Skin epidermis (tissue), 12 donors: ENCODE data around the gene OSBPL5.

Source experiments
- H3K27ac ChIP-seq, 21 experiments: fragments of 200-600 bp; sonication (generic) in 11 of 21; one replicate each; pipeline ENCODE4 v1.5.0; 2020; ENCODE audit warnings: mild to moderate bottlenecking in 3 of 21, inconsistent platforms in 2 of 21, moderate library complexity in 2 of 21
- H3K4me3 ChIP-seq, 7 experiments: fragments of 200-600 bp; sonication (generic) in 2 of 7; one replicate each; pipeline ENCODE4 v1.5.0; 2020; ENCODE audit warnings: inconsistent platforms in 2 of 7, mild to moderate bottlenecking in 2 of 7, moderate library complexity in 1 of 7

OSBPL5 gene

DNA sequence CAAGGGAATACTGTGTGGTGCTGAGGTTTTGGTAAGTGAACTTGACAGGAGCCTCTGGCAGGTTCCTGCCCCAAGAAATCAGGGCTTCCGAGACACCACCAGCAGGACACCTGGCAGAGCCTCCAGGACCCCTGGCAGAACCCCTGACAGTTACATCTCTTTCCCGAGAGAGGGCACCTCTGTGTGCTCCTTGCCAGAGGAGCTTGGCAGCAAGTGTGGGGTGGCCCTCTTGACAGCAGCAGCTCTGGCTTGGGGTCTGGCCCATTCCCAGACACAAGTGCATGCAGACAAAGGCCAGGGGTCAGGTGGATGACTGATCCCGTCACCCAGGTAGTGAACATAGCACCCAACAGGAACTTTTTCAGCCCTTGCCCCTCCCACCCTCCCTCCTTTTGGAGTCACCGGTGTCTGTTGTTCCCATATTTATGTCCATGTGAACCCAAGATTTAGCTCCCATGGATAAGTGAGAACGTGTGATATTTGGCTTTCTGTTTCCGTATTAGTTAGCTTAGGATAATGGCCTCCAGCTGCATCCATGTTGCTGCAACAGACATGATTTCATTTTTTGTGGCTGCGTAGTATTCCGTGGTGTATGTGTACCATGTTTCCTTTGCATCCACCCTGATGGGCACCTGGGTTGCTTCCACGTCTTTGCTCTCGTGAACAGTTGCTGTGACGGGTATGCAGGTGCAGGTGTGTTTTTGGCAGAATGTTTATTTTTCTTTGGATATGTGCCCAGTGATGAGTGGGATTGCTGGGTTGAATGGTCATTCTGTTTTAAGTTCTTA, 21.2 kb upstream of the OSBPL5 start:
- H3K27ac ChIP-seq: no peak overlapping the region
- H3K4me3 ChIP-seq: no peak overlapping the region

- Histone ChIP-seq H3K27ac (no peak overlapping the region), H3K4me3 (no peak overlapping the region)
Measured at GRCh38 chr11:3184732-3185347, 19.7 kb upstream of the OSBPL5 start.

DNA sequence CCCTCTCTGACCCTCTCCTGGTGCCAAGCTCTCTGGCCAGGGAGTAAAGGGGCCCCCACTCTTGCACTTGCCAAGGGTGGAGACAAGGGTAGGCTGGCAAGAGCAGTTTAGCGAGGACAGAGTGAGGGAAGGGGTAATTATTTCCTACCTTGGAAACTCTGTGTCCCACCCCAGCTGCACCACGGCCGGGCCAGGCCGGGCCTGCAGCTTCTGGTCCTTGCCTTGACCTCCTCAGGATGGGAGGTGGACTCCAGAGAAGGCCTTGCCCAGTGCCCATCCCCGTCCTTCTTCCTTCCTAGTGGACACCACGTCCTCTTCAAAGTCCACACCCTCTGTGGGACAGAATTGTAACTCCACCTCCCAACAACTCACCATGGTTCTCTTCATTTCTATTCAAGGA, 18.4 kb upstream of the OSBPL5 start:
- H3K4me3 ChIP-seq: no peak overlapping the region
- H3K27ac ChIP-seq: no peak overlapping the region

- no peak overlapping the region for H3K27ac ChIP-seq
- no peak overlapping the region for H3K4me3 ChIP-seq
Measured at GRCh38 chr11:3182462-3182852, 17.3 kb upstream of the OSBPL5 start.

GRCh38 chr11:3181725-3182461, 16.8 kb upstream of the OSBPL5 start:
- no peak overlapping the region for H3K4me3 ChIP-seq
- H3K27ac ChIP-seq: no peak overlapping the region

DNA sequence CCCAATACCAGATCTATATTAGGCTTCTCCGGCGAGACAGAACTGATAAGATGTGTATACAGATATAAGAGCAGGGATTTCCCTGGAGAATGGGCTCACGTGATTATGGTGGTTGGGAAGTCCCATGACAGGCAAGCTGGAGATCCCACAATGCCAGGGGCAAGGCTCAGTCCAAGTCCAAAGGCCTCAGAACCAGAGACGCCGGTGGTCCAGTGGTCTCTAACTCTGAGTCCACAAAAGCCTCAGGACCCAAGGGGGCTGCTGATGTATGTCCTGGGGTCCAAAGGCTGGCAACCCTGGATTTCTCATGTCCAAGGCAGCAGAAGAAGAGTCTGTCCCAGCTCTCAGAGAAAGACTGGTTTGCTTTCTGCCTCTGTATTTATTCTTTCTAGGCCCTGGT, 15.8 kb upstream of the OSBPL5 start:
- no peak overlapping the region for H3K27ac ChIP-seq
- H3K4me3 ChIP-seq: no peak overlapping the region

GRCh38 chr11:3178349-3178748, 13.2 kb upstream of the OSBPL5 start:
- Histone ChIP-seq H3K27ac (no peak overlapping the region), H3K4me3 (no peak overlapping the region)

DNA sequence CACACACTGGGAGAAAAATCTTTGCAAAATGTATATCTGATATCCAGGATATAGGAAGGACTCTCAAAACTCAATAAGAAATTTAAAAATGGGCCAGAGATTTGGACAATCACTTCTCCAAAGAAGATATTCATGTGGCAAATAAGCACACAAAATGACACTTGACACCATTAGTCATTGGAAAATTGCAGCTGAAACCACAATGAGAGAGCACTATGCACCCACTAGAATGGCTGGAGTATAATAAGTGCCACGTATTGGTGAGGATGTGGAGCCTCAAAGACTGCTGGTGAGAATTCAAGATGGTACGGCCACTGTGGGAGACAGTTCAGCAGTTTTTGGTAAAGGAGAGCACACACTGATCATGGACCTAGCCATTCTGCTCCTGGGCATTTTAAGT, 12.8 kb upstream of the OSBPL5 start:
- Histone ChIP-seq H3K4me3 (no peak overlapping the region), H3K27ac (no peak overlapping the region)

DNA sequence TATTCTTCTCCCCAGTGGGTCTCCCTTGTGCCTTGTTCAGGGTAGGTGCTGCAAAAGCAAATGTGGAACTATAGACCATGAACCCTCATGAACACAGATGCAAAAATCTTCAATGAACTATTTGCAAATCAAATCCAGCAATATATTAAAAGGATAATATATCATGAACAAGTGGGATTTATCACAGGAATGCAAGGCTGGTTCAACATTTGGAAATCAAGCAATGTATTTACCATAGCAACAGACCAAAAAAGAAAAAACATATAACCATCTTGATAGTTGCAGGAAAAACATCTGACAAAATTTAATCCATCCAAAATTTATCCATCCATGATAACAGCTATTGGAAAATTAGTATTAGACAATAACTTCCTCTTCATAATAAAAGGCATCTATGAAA, 11.4 kb upstream of the OSBPL5 start:
- no peak overlapping the region for H3K4me3 ChIP-seq
- H3K27ac ChIP-seq: no peak overlapping the region

GRCh38 chr11:3175194-3175593, 10.1 kb upstream of the OSBPL5 start:
- H3K4me3 ChIP-seq: no peak overlapping the region

GRCh38 chr11:3174387-3174786, 9.3 kb upstream of the OSBPL5 start:
- H3K27ac ChIP-seq: no peak overlapping the region

More at GRCh38 chr11:3175194-3175593, 10.1 kb upstream of the OSBPL5 start:
- no peak overlapping the region for H3K27ac ChIP-seq

GRCh38 chr11:3173795-3174194, 8.7 kb upstream of the OSBPL5 start:
- H3K27ac ChIP-seq: no peak overlapping the region
- no peak overlapping the region for H3K4me3 ChIP-seq

More at GRCh38 chr11:3174387-3174786, 9.3 kb upstream of the OSBPL5 start:
- H3K4me3 ChIP-seq: no peak overlapping the region

GRCh38 chr11:3171931-3172560, 6.9 kb upstream of the OSBPL5 start:
- Histone ChIP-seq H3K4me3 (no peak overlapping the region), H3K27ac (no peak overlapping the region)

- Histone ChIP-seq H3K27ac (no peak overlapping the region), H3K4me3 (no peak overlapping the region)
Measured at GRCh38 chr11:3170756-3171650, 5.9 kb upstream of the OSBPL5 start.

DNA sequence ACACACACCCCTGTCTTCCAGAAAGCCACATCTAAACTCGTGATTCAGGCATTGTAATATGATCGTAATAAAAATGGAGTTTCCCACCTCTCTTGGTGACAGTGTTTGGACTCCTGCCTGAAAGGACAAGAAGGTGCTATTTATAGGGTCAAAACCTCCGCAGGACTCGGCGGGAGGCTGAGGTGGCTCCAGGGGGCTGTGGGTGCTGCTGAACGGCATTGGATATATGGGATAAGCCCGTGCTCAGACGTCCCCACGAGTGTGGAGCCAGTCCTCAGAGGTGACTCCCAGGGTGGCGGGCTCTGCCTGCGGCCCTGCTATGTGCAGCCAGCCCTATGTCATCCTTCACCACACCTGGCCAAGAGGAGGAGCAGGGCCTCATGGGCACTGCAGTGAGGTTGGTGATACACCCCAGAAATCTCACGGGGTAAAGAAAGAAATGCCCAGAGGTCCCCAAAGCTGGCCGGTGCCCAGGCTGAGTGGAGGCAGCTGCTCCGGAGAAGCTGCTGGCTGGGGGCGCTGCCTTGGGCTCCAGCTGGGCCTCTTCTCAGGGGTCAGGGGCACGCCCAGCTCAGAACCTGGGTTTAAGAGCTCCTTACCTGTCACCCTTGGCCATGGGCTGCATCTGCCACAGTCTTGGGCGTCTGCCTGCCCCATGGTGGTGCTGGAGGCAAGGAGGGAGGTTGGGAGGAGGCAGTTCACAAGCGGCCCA, 5.1 kb upstream of the OSBPL5 start:
- peak overlapping the region in 9 of 21 experiments; percentile 7 to 75 (median 40) for H3K27ac ChIP-seq
- no peak overlapping the region for H3K4me3 ChIP-seq

GRCh38 chr11:3169255-3170043, 4.3 kb upstream of the OSBPL5 start:
- H3K4me3 ChIP-seq: peak overlapping the region in 6 of 7 experiments; percentile 1 to 30 (median 14)
- H3K27ac ChIP-seq: peak overlapping the region in 17 of 21 experiments; percentile 22 to 75 (median 48)

DNA sequence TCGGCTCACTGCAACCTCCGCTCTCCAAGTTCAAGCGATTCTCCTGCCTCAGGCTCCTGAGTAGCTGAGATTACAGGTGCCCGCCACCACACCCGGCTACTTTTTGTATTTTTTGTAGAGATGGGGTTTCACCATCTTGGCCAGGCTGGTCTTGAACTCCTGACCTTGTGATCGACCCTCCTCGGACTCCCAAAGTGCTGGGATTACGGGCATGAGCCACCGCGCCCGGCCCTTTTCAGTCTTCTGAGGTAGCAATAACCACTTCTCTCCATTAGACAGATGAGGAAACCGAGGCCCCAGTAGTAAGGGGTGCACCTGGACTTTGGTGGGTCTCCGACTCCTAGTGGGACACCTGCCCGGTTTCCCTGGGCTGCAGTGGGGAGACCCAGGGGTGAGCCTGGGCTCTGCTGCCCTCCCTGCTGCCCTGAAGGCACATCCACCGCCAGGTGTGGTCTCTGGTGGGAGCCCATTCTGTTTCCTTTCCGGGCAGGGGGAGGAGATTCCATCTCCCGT, 3.7 kb upstream of the OSBPL5 start:
- H3K27ac ChIP-seq: peak overlapping the region in 7 of 21 experiments; percentile 22 to 66 (median 43)
- H3K4me3 ChIP-seq: peak overlapping the region in 2 of 7 experiments; percentile 1 to 17
